ENCODE results near the gene KRR1.
"Not testable (repeated sequence)": the region's sequence is repeated elsewhere in the genome, so short reads cannot be mapped to it uniquely, and the experiment has no call there.

Gene KRR1

GRCh38 chr12:75476071-75476470 lies 35.3 kb downstream of the KRR1 start:
- DNase-seq (ENCODE audit: low spot score), result no peak

GRCh38 chr12:75474116-75474515 lies 37.3 kb downstream of the KRR1 start:
- DNase-seq (ENCODE audit: low spot score), result no peak

GRCh38 chr12:75471902-75472890 lies 39.2 kb downstream of the KRR1 start:
- peak; percentile 32 for DNase-seq (ENCODE audit: low spot score)

GRCh38 chr12:75460204-75460603 lies 51.2 kb downstream of the KRR1 start:
- no peak for DNase-seq (ENCODE audit: low spot score)

GRCh38 chr12:75459755-75460154 lies 51.7 kb downstream of the KRR1 start:
- DNase-seq (ENCODE audit: low spot score), result no peak

- DNase-seq (ENCODE audit: low spot score), result not testable (repeated sequence)
These were observed 53.5 kb downstream of the KRR1 start for GRCh38 chr12:75457866-75458265.

GRCh38 chr12:75457191-75457590 lies 54.2 kb downstream of the KRR1 start:
- no peak for DNase-seq (ENCODE audit: low spot score)

- no peak for DNase-seq (ENCODE audit: low spot score)
These were observed 55.6 kb downstream of the KRR1 start for GRCh38 chr12:75455839-75456238.

- no peak for DNase-seq (ENCODE audit: low spot score)
These were observed 58.6 kb downstream of the KRR1 start for GRCh38 chr12:75452675-75453330.

GRCh38 chr12:75447691-75448393 lies 63.6 kb downstream of the KRR1 start:
- DNase-seq (ENCODE audit: low spot score), result no peak

GRCh38 chr12:75446857-75447256 lies 64.6 kb downstream of the KRR1 start:
- DNase-seq (ENCODE audit: low spot score), result no peak

- not testable (repeated sequence) for DNase-seq (ENCODE audit: low spot score)
These were observed 66.3 kb downstream of the KRR1 start for GRCh38 chr12:75445137-75445507.

GRCh38 chr12:75444429-75445136 lies 66.8 kb downstream of the KRR1 start:
- no peak for DNase-seq (ENCODE audit: low spot score)

- no peak for DNase-seq (ENCODE audit: low spot score)
These were observed 67.7 kb downstream of the KRR1 start for GRCh38 chr12:75443709-75444108.

- not testable (repeated sequence) for DNase-seq (ENCODE audit: low spot score)
These were observed 69.0 kb downstream of the KRR1 start for GRCh38 chr12:75442454-75442853.

- not testable (repeated sequence) for DNase-seq (ENCODE audit: low spot score)
These were observed 69.5 kb downstream of the KRR1 start for GRCh38 chr12:75441687-75442449.
